ENCODE data around the gene GANAB.
"Not testable (repeated sequence)": the region's sequence is repeated elsewhere in the genome, so short reads cannot be mapped to it uniquely, and the experiment has no call there.

The GANAB gene

DNA sequence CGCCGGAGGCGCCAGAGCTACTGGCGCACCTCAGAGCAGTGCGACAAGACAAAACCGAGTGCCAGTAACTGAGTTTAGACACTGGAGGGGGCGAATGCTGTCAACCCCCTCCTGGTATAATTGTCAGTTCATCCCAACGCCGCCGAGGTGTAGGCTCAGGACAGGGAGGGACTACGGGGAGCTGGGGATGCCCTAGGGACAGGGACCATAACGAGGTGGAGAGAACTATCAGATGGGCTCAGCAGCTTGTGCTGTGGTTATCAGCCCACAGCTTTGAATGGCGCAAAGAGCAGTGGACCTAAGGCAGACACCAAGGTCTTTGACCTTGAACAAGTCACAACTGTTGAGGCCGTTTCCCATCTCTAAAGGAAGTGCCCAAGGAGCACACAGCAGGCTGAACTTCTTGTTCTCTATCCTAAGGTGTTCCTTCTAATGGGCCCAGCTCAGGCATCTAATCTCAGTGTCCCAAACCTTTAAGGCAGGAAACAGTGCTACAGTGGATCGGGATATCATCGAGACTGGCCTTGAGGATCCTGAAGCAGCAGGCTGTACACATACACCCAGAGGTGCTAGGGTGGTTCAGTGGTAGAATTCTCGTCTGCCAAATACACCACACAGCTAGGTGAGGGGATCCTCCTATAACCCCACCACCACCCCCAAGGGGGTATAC lies 54.1 kb downstream of the GANAB start:
- DNase-seq (ENCODE audit: low read depth): no peak
- H3K4me3 ChIP-seq (ENCODE audit: low read depth, low read length): peak overlapping the region; percentile 60
- TF ChIP-seq, protein P1, sequence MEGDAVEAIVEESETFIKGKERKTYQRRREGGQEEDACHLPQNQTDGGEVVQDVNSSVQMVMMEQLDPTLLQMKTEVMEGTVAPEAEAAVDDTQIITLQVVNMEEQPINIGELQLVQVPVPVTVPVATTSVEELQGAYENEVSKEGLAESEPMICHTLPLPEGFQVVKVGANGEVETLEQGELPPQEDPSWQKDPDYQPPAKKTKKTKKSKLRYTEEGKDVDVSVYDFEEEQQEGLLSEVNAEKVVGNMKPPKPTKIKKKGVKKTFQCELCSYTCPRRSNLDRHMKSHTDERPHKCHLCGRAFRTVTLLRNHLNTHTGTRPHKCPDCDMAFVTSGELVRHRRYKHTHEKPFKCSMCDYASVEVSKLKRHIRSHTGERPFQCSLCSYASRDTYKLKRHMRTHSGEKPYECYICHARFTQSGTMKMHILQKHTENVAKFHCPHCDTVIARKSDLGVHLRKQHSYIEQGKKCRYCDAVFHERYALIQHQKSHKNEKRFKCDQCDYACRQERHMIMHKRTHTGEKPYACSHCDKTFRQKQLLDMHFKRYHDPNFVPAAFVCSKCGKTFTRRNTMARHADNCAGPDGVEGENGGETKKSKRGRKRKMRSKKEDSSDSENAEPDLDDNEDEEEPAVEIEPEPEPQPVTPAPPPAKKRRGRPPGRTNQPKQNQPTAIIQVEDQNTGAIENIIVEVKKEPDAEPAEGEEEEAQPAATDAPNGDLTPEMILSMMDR (IDR thresholded peaks at IDR 0.05; ENCODE audit: low read depth, low read length, missing control alignments): no peak

DNA sequence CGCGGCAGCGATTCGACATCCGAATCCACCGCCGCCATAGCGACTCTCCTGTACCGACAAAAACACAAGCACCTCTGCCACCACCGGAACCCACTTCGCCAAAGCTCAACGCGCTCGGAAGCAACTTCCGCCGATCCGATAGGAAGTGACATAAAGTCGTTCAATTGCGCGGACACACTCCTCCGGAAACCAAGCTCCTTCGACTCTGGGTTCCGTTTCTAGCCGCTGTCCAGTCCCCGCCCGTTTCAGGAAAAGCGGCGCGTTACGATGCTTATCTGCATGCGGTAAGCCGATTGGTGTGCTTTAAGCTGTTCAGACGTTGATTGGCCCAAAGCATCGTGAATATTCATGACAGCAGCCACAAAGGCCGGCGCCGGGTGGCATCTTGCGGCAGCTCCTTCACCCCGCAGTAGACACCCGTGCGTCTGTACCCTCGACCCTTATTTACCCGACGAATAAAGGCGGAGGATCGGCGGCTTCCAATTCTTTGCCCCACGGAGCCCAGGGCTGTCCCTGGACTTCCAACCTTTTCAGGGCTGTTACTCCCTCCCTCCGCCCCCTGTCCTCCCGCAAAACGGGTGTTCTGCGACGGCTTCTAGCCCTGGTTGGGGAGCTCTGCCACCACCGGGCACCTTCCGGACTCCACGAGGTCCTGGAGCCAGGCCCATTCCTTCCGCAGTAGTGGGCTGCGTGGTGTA lies 54.8 kb downstream of the GANAB start, which contains the start of gene TUT1:
Gene TUT1 (minus strand): TSS at position 76 of the 698 bp plus-strand sequence. CDS start 38 bp downstream, at position 38.
- DNase-seq (ENCODE audit: low read depth): peak; percentile 99
- TF ChIP-seq, protein P1 (IDR thresholded peaks at IDR 0.05; ENCODE audit: low read depth, low read length, missing control alignments): no peak
- H3K4me3 ChIP-seq (ENCODE audit: low read depth, low read length): peak within 1 kb of the TSS; percentile 90

- no peak for DNase-seq (ENCODE audit: low read depth)
- no peak overlapping the region for H3K4me3 ChIP-seq (ENCODE audit: low read depth, low read length)
- TF ChIP-seq, protein P1 (IDR thresholded peaks at IDR 0.05; ENCODE audit: low read depth, low read length, missing control alignments): no peak
Measured at GRCh38 chr11:62588966-62589637, 57.3 kb downstream of the GANAB start.

GRCh38 chr11:62585356-62585755 lies 61.1 kb downstream of the GANAB start:
- not testable (repeated sequence) for DNase-seq (ENCODE audit: low read depth); H3K4me3 ChIP-seq (ENCODE audit: low read depth, low read length)

GRCh38 chr11:62581735-62582134 lies 64.7 kb downstream of the GANAB start:
- DNase-seq (ENCODE audit: low read depth); H3K4me3 ChIP-seq (ENCODE audit: low read depth, low read length): not testable (repeated sequence)

- no peak overlapping the region for H3K4me3 ChIP-seq (ENCODE audit: low read depth, low read length)
- no peak for DNase-seq (ENCODE audit: low read depth)
- TF ChIP-seq, protein P1 (IDR thresholded peaks at IDR 0.05; ENCODE audit: low read depth, low read length, missing control alignments): no peak
Measured at GRCh38 chr11:62580959-62581715, 65.3 kb downstream of the GANAB start.

DNA sequence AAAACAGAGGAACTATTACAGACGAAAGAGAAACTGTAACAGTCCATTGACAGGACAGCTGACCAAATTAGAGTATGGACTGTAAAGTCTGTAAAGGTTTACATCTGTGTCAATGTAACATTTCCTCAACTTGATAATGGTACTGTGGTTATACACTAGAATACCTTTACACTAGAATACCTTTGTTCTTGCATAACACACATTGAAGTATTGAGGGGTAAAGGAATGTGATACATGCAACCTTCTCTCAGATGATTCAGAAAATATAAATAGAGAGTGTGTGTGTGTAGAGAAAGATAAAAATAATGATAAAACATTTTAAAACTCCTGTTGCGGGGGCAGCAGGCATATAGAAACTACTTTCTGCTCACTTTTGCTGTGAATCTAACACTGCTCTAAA lies 67.2 kb downstream of the GANAB start:
- TF ChIP-seq, protein P1 (IDR thresholded peaks at IDR 0.05; ENCODE audit: low read depth, low read length, missing control alignments): no peak
- no peak for DNase-seq (ENCODE audit: low read depth)
- no peak overlapping the region for H3K4me3 ChIP-seq (ENCODE audit: low read depth, low read length)

Data from GM12864 (cell line).